H1 (cell line): ENCODE measurements around the gene TMEM164. TPM values are rescaled to one million over a fixed set of nuclear protein-coding genes. Genes with fewer than 3 reads are reported as not detected.

Source experiments
- CTCF ChIA-PET: fragments of 300-600 bp; sonication (Branson Sonifier 250); formaldehyde crosslinking; loops from one replicate; lab custom pipeline; 2021; ENCODE audit not compliant: partially characterized antibody; lab: Charles Lee
- POLR2A ChIA-PET: fragments of 300-600 bp; sonication (Branson Sonifier 250); formaldehyde crosslinking; loops from one replicate; lab custom pipeline; 2021; ENCODE audit warnings: inconsistent platforms; ENCODE audit not compliant: partially characterized antibody; lab: Charles Lee
- DNase-seq, 2 experiments: peaks; one replicate each; pipeline versions ENCODE4 v3.0.0 to v3.0.0-alpha.2; 2010 to 2022; ENCODE audit warnings: low spot score in 2 of 2, low read depth in 1 of 2, mixed read lengths in 1 of 2
- FAIRE-seq: peaks from 2 replicates; lab custom pipeline; 2011; peaks lifted over from hg19 to GRCh38; lab: Jason Lieb, UNC
- H2AFZ ChIP-seq: 2 replicates; pipeline ENCODE4 v1.8.1; 2012; ENCODE audit warnings: low read length, inconsistent platforms
- H2AK5ac ChIP-seq: 2 replicates; pipeline ENCODE4 v1.6.1; 2013; ENCODE audit warnings: low read depth, low read length
- H2BK120ac ChIP-seq: replicated peaks from 2 replicates; pipeline ENCODE3; 2013; ENCODE audit warnings: low read depth, low read length, inconsistent platforms
- H2BK12ac ChIP-seq: 2 replicates; pipeline ENCODE4 v1.6.1; 2013; ENCODE audit warnings: low read depth, low read length
- H2BK15ac ChIP-seq: 2 replicates; pipeline ENCODE4 v1.6.1; 2013; ENCODE audit warnings: low read length
- H2BK20ac ChIP-seq: 2 replicates; pipeline ENCODE4 v1.6.1; 2013; ENCODE audit warnings: low read length
- H2BK5ac ChIP-seq: 2 replicates; pipeline ENCODE4 v1.6.1; 2013; ENCODE audit warnings: low read depth, low read length
- H3K14ac ChIP-seq: 2 replicates; pipeline ENCODE4 v1.6.1; 2013; ENCODE audit warnings: inconsistent platforms; ENCODE audit not compliant: insufficient read length
- H3K18ac ChIP-seq: 2 replicates; pipeline ENCODE4 v1.6.1; 2013; ENCODE audit warnings: low read length; ENCODE audit errors: extremely low read depth
- H3K23ac ChIP-seq: 2 replicates; pipeline ENCODE4 v1.6.1; 2013; ENCODE audit warnings: inconsistent platforms; ENCODE audit not compliant: insufficient read length
- H3K23me2 ChIP-seq: 2 replicates; pipeline ENCODE4 v1.6.1; 2013; ENCODE audit warnings: low read depth, low read length
- H3K27ac ChIP-seq: 2 replicates; pipeline ENCODE4 v1.6.1; 2011; ENCODE audit warnings: low read depth, low read length, inconsistent platforms
- H3K27me3 ChIP-seq, 4 experiments: replicated peaks in 1 of 4; 1 replicate in 1 of 4; 2 replicates in 3 of 4; pipeline versions ENCODE4 v1.6.1 to v1.8.1; 2011 to 2013; ENCODE audit warnings: low read length in 3 of 4, mild to moderate bottlenecking in 3 of 4, inconsistent platforms in 2 of 4, mixed read lengths in 2 of 4, moderate library complexity in 1 of 4; ENCODE audit not compliant: control insufficient read depth in 3 of 4, insufficient read depth in 3 of 4; ENCODE audit errors: extremely low read depth in 1 of 4
- H3K36me3 ChIP-seq, 4 experiments: 2 replicates each; pipeline versions ENCODE4 v1.6.1 to v1.8.1; 2011 to 2013; ENCODE audit warnings: mild to moderate bottlenecking in 4 of 4, low read length in 3 of 4, moderate library complexity in 2 of 4, control low read depth in 1 of 4, inconsistent platforms in 1 of 4; ENCODE audit not compliant: insufficient read depth in 4 of 4, control insufficient read depth in 2 of 4
- H3K4ac ChIP-seq: replicated peaks from 2 replicates; pipeline ENCODE3; 2013; ENCODE audit warnings: low read length, low read depth, mixed read lengths, inconsistent platforms; ENCODE audit not compliant: insufficient read length
- H3K4me1 ChIP-seq, 4 experiments: replicated peaks in 1 of 4; 1 replicate in 1 of 4; 2 replicates in 3 of 4; pipeline versions ENCODE4 v1.6.1 to v1.8.1; 2011 to 2013; ENCODE audit warnings: low read length in 3 of 4, inconsistent platforms in 2 of 4, mixed read lengths in 1 of 4; ENCODE audit not compliant: insufficient read depth in 4 of 4, control insufficient read depth in 3 of 4
- H3K4me2 ChIP-seq, 2 experiments: 2 replicates each; pipeline versions ENCODE4 v1.6.1 to v1.8.1; 2011 to 2013; ENCODE audit warnings: low read depth in 2 of 2, low read length in 2 of 2, control low read depth in 1 of 2, inconsistent platforms in 1 of 2, mild to moderate bottlenecking in 1 of 2; ENCODE audit not compliant: insufficient read depth in 1 of 2
- H3K4me3 ChIP-seq, 4 experiments: fragments of 200-600, 300-600 bp in 1 of 4; sonication (generic), shearing (Covaris generic), sonication (Bioruptor Twin) in 1 of 4; 2 replicates each; pipeline versions ENCODE4 v1.5.1 to v1.8.1; 2011 to 2016; ENCODE audit warnings: low read length in 4 of 4, low read depth in 3 of 4, control low read depth in 2 of 4, inconsistent platforms in 2 of 4, mild to moderate bottlenecking in 2 of 4, mixed read lengths in 1 of 4, moderate library complexity in 1 of 4; ENCODE audit not compliant: insufficient read depth in 2 of 4; ENCODE audit errors: extremely low read depth in 1 of 4
- H3K56ac ChIP-seq: replicated peaks from 2 replicates; pipeline ENCODE3; 2013; ENCODE audit warnings: low read depth, mild to moderate bottlenecking, mixed read lengths, low read length, inconsistent platforms; ENCODE audit not compliant: insufficient read length
- H3K79me1 ChIP-seq: 2 replicates; pipeline ENCODE4 v1.6.1; 2013; ENCODE audit warnings: low read depth, low read length, control low read depth
- H3K79me2 ChIP-seq, 2 experiments: 2 replicates each; pipeline versions ENCODE4 v1.6.1 to v1.8.1; 2012 to 2013; ENCODE audit warnings: low read length in 2 of 2, mild to moderate bottlenecking in 2 of 2, inconsistent platforms in 1 of 2; ENCODE audit not compliant: insufficient read depth in 2 of 2, control insufficient read depth in 1 of 2
- H3K9ac ChIP-seq, 4 experiments: replicated peaks in 1 of 4; 1 replicate in 1 of 4; 2 replicates in 3 of 4; pipeline versions ENCODE4 v1.6.1 to v1.8.1; 2011 to 2013; ENCODE audit warnings: low read depth in 3 of 4, low read length in 3 of 4, control low read depth in 2 of 4, mild to moderate bottlenecking in 2 of 4, moderate library complexity in 2 of 4, inconsistent platforms in 1 of 4; ENCODE audit errors: extremely low read depth in 1 of 4
- H3K9me3 ChIP-seq, 2 experiments: 2 replicates each; pipeline versions ENCODE4 v1.6.1 to v1.8.1; 2012 to 2013; ENCODE audit warnings: mild to moderate bottlenecking in 2 of 2, moderate library complexity in 2 of 2, control low read depth in 1 of 2, inconsistent platforms in 1 of 2, low read depth in 1 of 2, low read length in 1 of 2, mixed read lengths in 1 of 2; ENCODE audit not compliant: insufficient read depth in 2 of 2
- H4K20me1 ChIP-seq, 2 experiments: replicated peaks in 1 of 2; 2 replicates each; pipeline versions ENCODE3 to v1.8.1; 2011 to 2013; ENCODE audit warnings: inconsistent platforms in 2 of 2, low read length in 2 of 2, mild to moderate bottlenecking in 1 of 2; ENCODE audit not compliant: insufficient read depth in 2 of 2, control insufficient read depth in 1 of 2
- H4K5ac ChIP-seq: 2 replicates; pipeline ENCODE4 v1.6.1; 2013; ENCODE audit warnings: low read length, low read depth, mixed read lengths, inconsistent platforms; ENCODE audit not compliant: insufficient read length
- H4K8ac ChIP-seq: 2 replicates; pipeline ENCODE4 v1.8.0; 2013; ENCODE audit warnings: mild to moderate bottlenecking, moderate library complexity, low read length, inconsistent platforms; ENCODE audit not compliant: insufficient read depth; ENCODE audit errors: extremely low read depth
- H4K91ac ChIP-seq: replicated peaks from 2 replicates; pipeline ENCODE3; 2013; ENCODE audit warnings: low read length, mixed read lengths, inconsistent platforms; ENCODE audit not compliant: insufficient read length
- EP300 ChIP-seq, 2 experiments: IDR thresholded peaks; 1 replicate in 1 of 2; 2 replicates in 1 of 2; pipeline ENCODE4 v1.6.1; 2011 to 2012; ENCODE audit warnings: low read depth in 2 of 2, low read length in 2 of 2, mild to moderate bottlenecking in 2 of 2, borderline replicate concordance in 1 of 2, inconsistent platforms in 1 of 2, moderate library complexity in 1 of 2
- GABPA ChIP-seq: IDR thresholded peaks from 2 replicates; pipeline ENCODE4 v1.6.1; 2011; ENCODE audit warnings: mild to moderate bottlenecking, low read length, moderate library complexity, borderline replicate concordance; ENCODE audit not compliant: insufficient read depth
- RAD21 ChIP-seq, 2 experiments: IDR thresholded peaks in 1 of 2; conservative IDR thresholded peaks in 1 of 2; 2 replicates each; pipeline ENCODE4 v1.6.1; 2011; ENCODE audit warnings: low read depth in 2 of 2, low read length in 2 of 2, improper control_type of control experiment in 1 of 2, inconsistent platforms in 1 of 2, mild to moderate bottlenecking in 1 of 2, moderate library complexity in 1 of 2
- WGBS, 2 experiments: shearing (Covaris generic) in 1 of 2; methylation state at CpG; one replicate each; pipeline versions ENCODE4 v1.1.6 to v1.1.7; 2013 to 2015; ENCODE audit warnings: low lambda C conversion rate in 2 of 2, mixed read lengths in 2 of 2, inconsistent platforms in 1 of 2, low coverage in 1 of 2, missing lambda C conversion rate in 1 of 2; ENCODE audit not compliant: insufficient replicate concordance in 2 of 2, insufficient coverage in 1 of 2, insufficient read length in 1 of 2; ENCODE audit errors: extremely low coverage in 1 of 2, missing lambda C conversion rate in 1 of 2; 5-methylcytosine and 5-hydroxymethylcytosine counted together
- polyA plus RNA-seq, 7 experiments: library from polyadenylated mRNA; depleted of rRNA in 3 of 7; stranded (reverse) in 5 of 7; unstranded in 2 of 7; fragments of >200 nt in 5 of 7; fragments of 200-250 nt in 2 of 7; gene quantifications; 1 replicate in 5 of 7; 2 replicates in 1 of 7; 4 replicates in 1 of 7; pipeline versions ENCODE4 v1.2.1 to v1.2.3, GENCODE V29; 2011 to 2013; ENCODE audit warnings: missing spikeins in 2 of 7, mixed read lengths in 2 of 7
- total RNA-seq: library from RNA; stranded (reverse); fragmentation: NEBNext Ultra II Directional; extraction: Animal tissue kit (Norgen Biotek cat#: 25700); gene quantifications from 2 replicates; pipeline ENCODE4 v1.2.1, GENCODE V29; 2021
- TF ChIP-seq, protein P1 (sequence below), 3 experiments: IDR thresholded peaks; 1 replicate in 2 of 3; 2 replicates in 1 of 3; pipeline versions ENCODE4 v1.5.1 to v1.6.1; 2011; ENCODE audit warnings: low read length in 3 of 3, mild to moderate bottlenecking in 3 of 3, inconsistent platforms in 2 of 3, low read depth in 1 of 3, moderate library complexity in 1 of 3; ENCODE audit not compliant: insufficient read depth in 1 of 3; ENCODE audit errors: control extremely low read depth in 1 of 3

Gene TMEM164
- total and polyA plus RNA-seq, 2 of the 8 experiments (the other 6 are each of a cell fraction or from before 2014, with no cell fraction given), result 7.3 to 14.8 TPM

DNA sequence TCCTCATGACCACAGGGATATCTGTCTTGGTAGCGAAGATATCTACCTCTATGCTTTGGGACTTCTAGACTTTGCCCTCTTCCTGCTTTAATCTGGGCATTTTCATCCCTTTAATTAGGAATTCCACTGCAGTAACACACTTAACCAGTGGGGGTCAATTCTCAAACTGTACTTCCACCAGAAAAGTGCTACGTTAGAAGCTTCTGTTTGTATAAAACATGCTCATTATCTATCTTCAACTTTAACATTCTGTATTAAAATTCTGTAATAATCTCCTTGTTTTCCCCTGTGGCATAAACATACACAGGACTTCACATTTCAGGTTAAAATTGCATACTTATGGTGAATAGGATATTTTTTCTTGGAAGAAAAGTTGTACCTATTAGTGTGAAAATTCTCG lies 209.4 kb downstream of the TMEM164 start:
- no peaks in the 10 kb centered on the region for H3K9me3 ChIP-seq
- no peaks in the 10 kb centered on the region for H3K23me2 ChIP-seq
- DNase-seq (no peak), FAIRE-seq (no peak)
- no peak overlapping the region for H2BK120ac ChIP-seq
- H3K23ac ChIP-seq, result no peak overlapping the region
- H3K18ac ChIP-seq, result no peak overlapping the region
- H3K27me3 ChIP-seq, result no peaks in the 10 kb centered on the region
- H3K36me3 ChIP-seq, result no peaks in the 10 kb centered on the region; a peak in 1 of 8 replicates
- WGBS, 2 experiments, result 94% methylated on average over 3 of the region's 3 CpGs; no CpG with 5 or more reads in 1 of the 2 experiments
- no peaks in the 10 kb centered on the region for H3K79me1 ChIP-seq
- no peak overlapping the region for H2AK5ac ChIP-seq
- H3K27ac ChIP-seq, result no peak overlapping the region
- no peak overlapping the region for H2BK5ac ChIP-seq
- H3K79me2 ChIP-seq, result no peaks in the 10 kb centered on the region
- no peak overlapping the region for H2BK15ac ChIP-seq
- CTCF ChIA-PET, result interaction anchor here (0.6 to 2.1 kb wide), 6 partner anchors 12 to 195 kb away, joined by 3 to 8 read pairs (median 4); no protein-coding TSS in a partner anchor
- no peak overlapping the region for H4K5ac ChIP-seq
- H3K4me2 ChIP-seq, result no peak overlapping the region
- H3K4me1 ChIP-seq, result no peaks in the 10 kb centered on the region
- no peak overlapping the region for H3K56ac ChIP-seq
- H2BK20ac ChIP-seq, result no peak overlapping the region
- H4K20me1 ChIP-seq, result no peaks in the 10 kb centered on the region
- H3K4me3 ChIP-seq, result no peak overlapping the region
- H3K9ac ChIP-seq, result no peak overlapping the region
- no peak overlapping the region for H2BK12ac ChIP-seq
- H2AFZ ChIP-seq, result no peak overlapping the region
- no peak overlapping the region for H3K14ac ChIP-seq
- H3K4ac ChIP-seq, result no peak overlapping the region
- POLR2A ChIA-PET, result no interaction called here
- H4K91ac ChIP-seq, result no peak overlapping the region
- H4K8ac ChIP-seq, result no peak overlapping the region
- TF ChIP-seq GABPA (no peak), EP300 (IDR thresholded peaks at IDR 0.05; ENCODE audit: borderline replicate concordance in 1 of 2, low read depth in 2 of 2, low read length in 2 of 2) (no peak), RAD21 (IDR thresholded peaks at IDR 0.05 in 1 of 2, conservative IDR thresholded peaks at IDR 0.05 in 1 of 2; ENCODE audit: low read depth in 2 of 2, low read length in 2 of 2) (peak in 1 of 2 experiments; percentile 4; a peak in 2 of 4 replicates)
- TF ChIP-seq, protein P1, sequence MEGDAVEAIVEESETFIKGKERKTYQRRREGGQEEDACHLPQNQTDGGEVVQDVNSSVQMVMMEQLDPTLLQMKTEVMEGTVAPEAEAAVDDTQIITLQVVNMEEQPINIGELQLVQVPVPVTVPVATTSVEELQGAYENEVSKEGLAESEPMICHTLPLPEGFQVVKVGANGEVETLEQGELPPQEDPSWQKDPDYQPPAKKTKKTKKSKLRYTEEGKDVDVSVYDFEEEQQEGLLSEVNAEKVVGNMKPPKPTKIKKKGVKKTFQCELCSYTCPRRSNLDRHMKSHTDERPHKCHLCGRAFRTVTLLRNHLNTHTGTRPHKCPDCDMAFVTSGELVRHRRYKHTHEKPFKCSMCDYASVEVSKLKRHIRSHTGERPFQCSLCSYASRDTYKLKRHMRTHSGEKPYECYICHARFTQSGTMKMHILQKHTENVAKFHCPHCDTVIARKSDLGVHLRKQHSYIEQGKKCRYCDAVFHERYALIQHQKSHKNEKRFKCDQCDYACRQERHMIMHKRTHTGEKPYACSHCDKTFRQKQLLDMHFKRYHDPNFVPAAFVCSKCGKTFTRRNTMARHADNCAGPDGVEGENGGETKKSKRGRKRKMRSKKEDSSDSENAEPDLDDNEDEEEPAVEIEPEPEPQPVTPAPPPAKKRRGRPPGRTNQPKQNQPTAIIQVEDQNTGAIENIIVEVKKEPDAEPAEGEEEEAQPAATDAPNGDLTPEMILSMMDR (IDR thresholded peaks at IDR 0.05; ENCODE audit: control extremely low read depth in 1 of 3, insufficient read depth in 1 of 3, low read depth in 1 of 3, low read length in 3 of 3), result peak in 1 of 3 experiments; percentile 12; a peak in 1 of 4 replicates
